ENCODE data around the gene GPR6. TPM values are rescaled to one million over a fixed set of nuclear protein-coding genes. Genes with fewer than 3 reads are reported as not detected.

GPR6 gene
- total RNA-seq, 1 donor from 2014 or later: not detected

GRCh38 chr6:109991201-109992101 lies 13.3 kb downstream of the GPR6 start:
- no peak overlapping the region for H3K27ac Mint-ChIP-seq (ENCODE audit: unreplicated experiment)
- no peaks in the 10 kb centered on the region for H3K36me3 Mint-ChIP-seq (ENCODE audit: unreplicated experiment)
- no peak for TF ChIP-seq CTCF (IDR thresholded peaks at IDR 0.05; ENCODE audit: partially characterized antibody, unreplicated experiment)
- DNase-seq: no peak
- H3K4me1 Mint-ChIP-seq (ENCODE audit: low read depth, unreplicated experiment): no peaks in the 10 kb centered on the region
- H3K27me3 Mint-ChIP-seq (ENCODE audit: unreplicated experiment): peaks cover 3% of the 10 kb centered on the region
- no peaks in the 10 kb centered on the region for H3K9me3 Mint-ChIP-seq (ENCODE audit: unreplicated experiment)
- H3K4me3 Mint-ChIP-seq (ENCODE audit: unreplicated experiment): no peak overlapping the region

GRCh38 chr6:109998159-109998785 lies 20.2 kb downstream of the GPR6 start:
- no peak for TF ChIP-seq CTCF (IDR thresholded peaks at IDR 0.05; ENCODE audit: partially characterized antibody, unreplicated experiment)
- no peaks in the 10 kb centered on the region for H3K36me3 Mint-ChIP-seq (ENCODE audit: unreplicated experiment)
- no peak for DNase-seq
- H3K4me1 Mint-ChIP-seq (ENCODE audit: low read depth, unreplicated experiment): no peaks in the 10 kb centered on the region
- H3K27me3 Mint-ChIP-seq (ENCODE audit: unreplicated experiment): peaks cover 2% of the 10 kb centered on the region
- H3K4me3 Mint-ChIP-seq (ENCODE audit: unreplicated experiment): no peak overlapping the region
- no peak overlapping the region for H3K27ac Mint-ChIP-seq (ENCODE audit: unreplicated experiment)
- H3K9me3 Mint-ChIP-seq (ENCODE audit: unreplicated experiment): peaks cover 2% of the 10 kb centered on the region

- no peaks in the 10 kb centered on the region for H3K36me3 Mint-ChIP-seq (ENCODE audit: unreplicated experiment)
- H3K4me1 Mint-ChIP-seq (ENCODE audit: low read depth, unreplicated experiment): no peaks in the 10 kb centered on the region
- no peak for TF ChIP-seq CTCF (IDR thresholded peaks at IDR 0.05; ENCODE audit: partially characterized antibody, unreplicated experiment)
- DNase-seq: no peak
- peaks cover 2% of the 10 kb centered on the region for H3K9me3 Mint-ChIP-seq (ENCODE audit: unreplicated experiment)
- H3K27me3 Mint-ChIP-seq (ENCODE audit: unreplicated experiment): no peaks in the 10 kb centered on the region
- H3K27ac Mint-ChIP-seq (ENCODE audit: unreplicated experiment): no peak overlapping the region
- H3K4me3 Mint-ChIP-seq (ENCODE audit: unreplicated experiment): no peak overlapping the region
These were observed 21.6 kb downstream of the GPR6 start for GRCh38 chr6:109999740-110000139.

GRCh38 chr6:110002676-110003075 lies 24.6 kb downstream of the GPR6 start:
- H3K27me3 Mint-ChIP-seq (ENCODE audit: unreplicated experiment): no peaks in the 10 kb centered on the region
- no peak for DNase-seq
- H3K4me3 Mint-ChIP-seq (ENCODE audit: unreplicated experiment): no peak overlapping the region
- no peak overlapping the region for H3K27ac Mint-ChIP-seq (ENCODE audit: unreplicated experiment)
- TF ChIP-seq CTCF (IDR thresholded peaks at IDR 0.05; ENCODE audit: partially characterized antibody, unreplicated experiment): no peak
- H3K36me3 Mint-ChIP-seq (ENCODE audit: unreplicated experiment): no peaks in the 10 kb centered on the region
- peaks cover 2% of the 10 kb centered on the region for H3K9me3 Mint-ChIP-seq (ENCODE audit: unreplicated experiment)
- no peaks in the 10 kb centered on the region for H3K4me1 Mint-ChIP-seq (ENCODE audit: low read depth, unreplicated experiment)

GRCh38 chr6:110013386-110013785 lies 35.3 kb downstream of the GPR6 start:
- Mint-ChIP-seq H3K36me3 (ENCODE audit: unreplicated experiment) (no peaks in the 10 kb centered on the region), H3K9me3 (ENCODE audit: unreplicated experiment) (peaks cover 4% of the 10 kb centered on the region), H3K4me3 (ENCODE audit: unreplicated experiment) (no peak overlapping the region), H3K4me1 (ENCODE audit: low read depth, unreplicated experiment) (peaks cover 3% of the 10 kb centered on the region), H3K27me3 (ENCODE audit: unreplicated experiment) (peaks cover 1% of the 10 kb centered on the region), H3K27ac (ENCODE audit: unreplicated experiment) (no peak overlapping the region)
- DNase-seq: no peak
- no peak for TF ChIP-seq CTCF (IDR thresholded peaks at IDR 0.05; ENCODE audit: partially characterized antibody, unreplicated experiment)

All from glutamatergic neuron (in vitro differentiated cells).